Measurements from ENCODE around the gene JAK1.

JAK1 gene

DNA sequence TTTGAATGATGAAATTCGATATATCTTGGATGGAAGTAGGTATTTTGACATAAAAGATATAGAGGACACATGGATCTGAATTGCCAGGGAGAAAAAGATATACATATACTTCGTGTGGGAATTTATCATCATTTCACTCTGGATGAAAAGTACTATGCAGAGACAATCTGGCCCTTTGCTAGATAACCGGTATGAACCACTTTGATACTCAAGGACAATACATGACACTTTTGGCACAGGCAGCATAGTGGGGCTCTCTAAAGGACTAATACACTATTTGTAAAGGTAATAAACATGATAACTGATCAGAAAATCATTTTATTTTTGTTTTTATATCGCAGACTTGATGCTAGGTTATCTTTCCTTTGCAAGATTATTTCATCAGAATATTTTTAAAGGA, 24.2 kb downstream of the JAK1 start:
- H3K9ac ChIP-seq (ENCODE audit: low read length), result no peak overlapping the region
- H3K36me3 ChIP-seq (ENCODE audit: control insufficient read depth in 1 of 2, insufficient read depth in 2 of 2, low read depth in 1 of 2, low read length in 2 of 2), result no peaks in the 10 kb centered on the region
- 88% methylated on average over 3 of the region's 4 CpGs for WGBS

DNA sequence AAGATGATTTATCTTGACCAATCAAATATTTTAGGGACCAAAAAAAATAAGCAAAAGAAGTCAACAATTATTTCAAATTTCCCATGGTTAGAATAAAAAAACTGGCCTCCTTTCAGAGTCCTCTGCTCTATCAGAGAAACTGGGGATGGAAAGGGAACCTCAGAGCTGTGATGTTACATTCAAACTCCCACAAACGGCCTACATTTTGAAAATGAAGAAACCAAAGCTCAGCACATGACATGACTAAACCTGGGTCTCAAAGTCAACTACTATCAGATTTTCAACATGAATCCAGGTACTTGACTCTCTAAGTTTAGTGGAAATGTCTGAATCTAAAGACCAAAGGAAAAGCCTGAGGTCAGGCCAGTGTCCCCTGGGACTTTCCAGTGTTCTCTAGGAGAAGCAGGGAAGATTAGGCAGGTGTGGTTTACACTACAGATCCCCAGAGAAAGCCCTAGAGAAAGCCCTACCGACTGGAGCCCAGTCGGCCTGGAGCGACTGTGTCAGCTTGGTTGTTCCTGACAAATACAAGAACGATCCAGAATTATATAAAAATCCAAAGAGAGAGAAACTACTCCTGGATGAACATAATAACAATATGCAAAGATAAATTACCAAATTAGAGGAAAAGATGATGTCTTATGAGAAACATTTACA, 24.8 kb downstream of the JAK1 start:
- Histone ChIP-seq H2BK120ac (ENCODE audit: low read depth, low read length) (peak overlapping the region; percentile 34), H3K36me3 (ENCODE audit: control insufficient read depth in 1 of 2, insufficient read depth in 2 of 2, low read depth in 1 of 2, low read length in 2 of 2) (no peaks in the 10 kb centered on the region), H3K9ac (ENCODE audit: low read length) (no peak overlapping the region), H3K79me1 (replicated peaks; ENCODE audit: low read length, poor library complexity, severe bottlenecking) (peaks cover 16% of the 10 kb centered on the region), H4K8ac (ENCODE audit: low read length) (no peak overlapping the region), H2BK12ac (ENCODE audit: low read length in 2 of 2) (no peak overlapping the region), H3K18ac (ENCODE audit: low read depth in 1 of 2, low read length in 2 of 2) (no peak overlapping the region), H3K23ac (ENCODE audit: low read length in 2 of 2) (no peak overlapping the region), H2AK5ac (ENCODE audit: low read length, severe bottlenecking) (no peak overlapping the region), H3K4ac (ENCODE audit: low read depth in 1 of 2, low read length in 2 of 2) (no peak overlapping the region), H3K9me3 (ENCODE audit: control insufficient read depth, low read length) (no peaks in the 10 kb centered on the region), H3K27ac (ENCODE audit: low read length, poor library complexity, severe bottlenecking) (no peak overlapping the region), H2BK15ac (ENCODE audit: low read depth, poor library complexity, severe bottlenecking) (no peak overlapping the region), H3K27me3 (ENCODE audit: control insufficient read depth in 1 of 2, insufficient read depth in 1 of 2, low read length in 2 of 2) (no peaks in the 10 kb centered on the region), H4K91ac (ENCODE audit: low read length) (no peak overlapping the region), H2BK5ac (ENCODE audit: low read depth, low read length, poor library complexity, severe bottlenecking) (no peak overlapping the region), H3K4me3 (ENCODE audit: insufficient read depth in 1 of 2, low read depth in 1 of 2, low read length in 2 of 2) (no peak overlapping the region), H3K4me1 (ENCODE audit: control insufficient read depth, insufficient read depth, low read depth, low read length) (peaks cover 3% of the 10 kb centered on the region), H3K4me2 (ENCODE audit: low read length, poor library complexity, severe bottlenecking) (no peak overlapping the region), H2AFZ (ENCODE audit: low read depth, low read length) (no peak overlapping the region), H3K14ac (ENCODE audit: low read length in 2 of 2) (no peak overlapping the region)
- WGBS, result 91% methylated on average over 4 of the region's 5 CpGs
- no peak for DNase-seq

More for the DNA sequence above, 24.2 kb downstream of the JAK1 start:
- Histone ChIP-seq H2AK5ac (ENCODE audit: low read length, severe bottlenecking) (no peak overlapping the region), H3K4me1 (ENCODE audit: control insufficient read depth, insufficient read depth, low read depth, low read length) (peaks cover 3% of the 10 kb centered on the region), H2AFZ (ENCODE audit: low read depth, low read length) (no peak overlapping the region), H3K4ac (ENCODE audit: low read depth in 1 of 2, low read length in 2 of 2) (no peak overlapping the region), H2BK12ac (ENCODE audit: low read length in 2 of 2) (no peak overlapping the region), H3K23ac (ENCODE audit: low read length in 2 of 2) (no peak overlapping the region), H3K4me2 (ENCODE audit: low read length, poor library complexity, severe bottlenecking) (no peak overlapping the region), H4K91ac (ENCODE audit: low read length) (no peak overlapping the region), H4K8ac (ENCODE audit: low read length) (no peak overlapping the region), H3K9me3 (ENCODE audit: control insufficient read depth, low read length) (no peaks in the 10 kb centered on the region), H3K18ac (ENCODE audit: low read depth in 1 of 2, low read length in 2 of 2) (no peak overlapping the region), H3K4me3 (ENCODE audit: insufficient read depth in 1 of 2, low read depth in 1 of 2, low read length in 2 of 2) (no peak overlapping the region), H3K27me3 (ENCODE audit: control insufficient read depth in 1 of 2, insufficient read depth in 1 of 2, low read length in 2 of 2) (no peaks in the 10 kb centered on the region), H2BK120ac (ENCODE audit: low read depth, low read length) (no peak overlapping the region), H3K79me1 (replicated peaks; ENCODE audit: low read length, poor library complexity, severe bottlenecking) (peaks cover 15% of the 10 kb centered on the region), H3K14ac (ENCODE audit: low read length in 2 of 2) (no peak overlapping the region), H2BK5ac (ENCODE audit: low read depth, low read length, poor library complexity, severe bottlenecking) (no peak overlapping the region), H2BK15ac (ENCODE audit: low read depth, poor library complexity, severe bottlenecking) (no peak overlapping the region), H3K27ac (ENCODE audit: low read length, poor library complexity, severe bottlenecking) (no peak overlapping the region)
- DNase-seq, result no peak

DNA sequence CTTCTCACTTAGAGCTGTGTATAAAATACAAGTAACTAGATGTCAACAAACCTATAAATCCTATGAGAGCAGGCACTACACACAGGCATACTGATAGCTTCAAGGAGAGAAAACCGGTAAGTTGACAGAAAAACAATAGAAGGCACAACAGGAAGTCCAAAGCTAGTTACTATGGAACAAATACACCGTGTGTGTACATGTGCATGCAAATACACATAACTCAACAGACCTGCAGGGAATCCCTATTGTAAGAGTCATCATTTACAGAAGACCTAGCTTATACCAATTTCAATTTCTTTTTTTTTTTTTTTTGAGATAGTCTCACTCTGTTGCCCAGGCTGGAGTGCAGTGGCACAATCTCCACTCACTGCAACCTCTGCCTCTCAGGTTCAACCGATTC, 26.3 kb downstream of the JAK1 start:
- H3K4me3 ChIP-seq (ENCODE audit: insufficient read depth in 1 of 2, low read depth in 1 of 2, low read length in 2 of 2), result no peak overlapping the region
- no peak overlapping the region for H3K27ac ChIP-seq (ENCODE audit: low read length, poor library complexity, severe bottlenecking)
- H2BK15ac ChIP-seq (ENCODE audit: low read depth, poor library complexity, severe bottlenecking), result no peak overlapping the region
- no peak overlapping the region for H3K18ac ChIP-seq (ENCODE audit: low read depth in 1 of 2, low read length in 2 of 2)
- no peak overlapping the region for H2BK5ac ChIP-seq (ENCODE audit: low read depth, low read length, poor library complexity, severe bottlenecking)
- no peak overlapping the region for H2BK12ac ChIP-seq (ENCODE audit: low read length in 2 of 2)
- no peaks in the 10 kb centered on the region for H3K36me3 ChIP-seq (ENCODE audit: control insufficient read depth in 1 of 2, insufficient read depth in 2 of 2, low read depth in 1 of 2, low read length in 2 of 2)
- H3K79me1 ChIP-seq (replicated peaks; ENCODE audit: low read length, poor library complexity, severe bottlenecking), result peaks cover 19% of the 10 kb centered on the region
- no peak overlapping the region for H3K4ac ChIP-seq (ENCODE audit: low read depth in 1 of 2, low read length in 2 of 2)
- H3K9ac ChIP-seq (ENCODE audit: low read length), result no peak overlapping the region
- no peak overlapping the region for H2AFZ ChIP-seq (ENCODE audit: low read depth, low read length)
- H4K91ac ChIP-seq (ENCODE audit: low read length), result no peak overlapping the region
- no peak overlapping the region for H3K23ac ChIP-seq (ENCODE audit: low read length in 2 of 2)
- peaks cover 3% of the 10 kb centered on the region for H3K4me1 ChIP-seq (ENCODE audit: control insufficient read depth, insufficient read depth, low read depth, low read length)
- no peak for DNase-seq
- 90% methylated on average over 3 of the region's 3 CpGs for WGBS
- no peak overlapping the region for H2BK120ac ChIP-seq (ENCODE audit: low read depth, low read length)
- H3K9me3 ChIP-seq (ENCODE audit: control insufficient read depth, low read length), result no peaks in the 10 kb centered on the region
- H2AK5ac ChIP-seq (ENCODE audit: low read length, severe bottlenecking), result no peak overlapping the region
- H3K14ac ChIP-seq (ENCODE audit: low read length in 2 of 2), result no peak overlapping the region
- H3K4me2 ChIP-seq (ENCODE audit: low read length, poor library complexity, severe bottlenecking), result no peak overlapping the region
- H3K27me3 ChIP-seq (ENCODE audit: control insufficient read depth in 1 of 2, insufficient read depth in 1 of 2, low read length in 2 of 2), result no peaks in the 10 kb centered on the region
- H4K8ac ChIP-seq (ENCODE audit: low read length), result no peak overlapping the region

DNA sequence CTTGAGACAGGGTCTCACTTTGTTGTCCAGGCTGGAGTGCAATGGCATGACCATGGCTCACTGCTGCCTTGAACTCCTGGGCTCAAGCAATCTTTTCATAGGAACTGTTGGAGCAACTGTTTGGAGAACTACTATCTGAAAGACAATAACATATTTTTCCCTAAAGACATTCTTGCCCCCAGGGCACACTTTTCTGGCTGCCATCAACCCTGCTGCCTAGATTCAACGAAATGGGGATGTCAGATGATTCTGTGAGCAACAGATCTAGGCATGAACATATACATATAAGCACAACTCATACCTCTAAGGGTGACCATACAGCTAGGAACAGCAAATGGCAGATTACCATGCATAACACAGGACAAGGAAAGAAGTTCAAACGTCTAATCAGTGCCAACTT, 27.4 kb downstream of the JAK1 start:
- Histone ChIP-seq H3K9me3 (ENCODE audit: control insufficient read depth, low read length) (no peaks in the 10 kb centered on the region), H3K4me3 (ENCODE audit: insufficient read depth in 1 of 2, low read depth in 1 of 2, low read length in 2 of 2) (no peak overlapping the region), H3K23ac (ENCODE audit: low read length in 2 of 2) (no peak overlapping the region), H2BK15ac (ENCODE audit: low read depth, poor library complexity, severe bottlenecking) (no peak overlapping the region), H4K91ac (ENCODE audit: low read length) (no peak overlapping the region), H3K27ac (ENCODE audit: low read length, poor library complexity, severe bottlenecking) (no peak overlapping the region), H2AFZ (ENCODE audit: low read depth, low read length) (no peak overlapping the region), H2BK12ac (ENCODE audit: low read length in 2 of 2) (no peak overlapping the region), H2BK120ac (ENCODE audit: low read depth, low read length) (no peak overlapping the region), H3K36me3 (ENCODE audit: control insufficient read depth in 1 of 2, insufficient read depth in 2 of 2, low read depth in 1 of 2, low read length in 2 of 2) (no peaks in the 10 kb centered on the region), H4K8ac (ENCODE audit: low read length) (no peak overlapping the region), H2AK5ac (ENCODE audit: low read length, severe bottlenecking) (no peak overlapping the region), H3K14ac (ENCODE audit: low read length in 2 of 2) (no peak overlapping the region), H3K27me3 (ENCODE audit: control insufficient read depth in 1 of 2, insufficient read depth in 1 of 2, low read length in 2 of 2) (no peaks in the 10 kb centered on the region), H3K4me2 (ENCODE audit: low read length, poor library complexity, severe bottlenecking) (no peak overlapping the region), H3K18ac (ENCODE audit: low read depth in 1 of 2, low read length in 2 of 2) (no peak overlapping the region), H3K9ac (ENCODE audit: low read length) (no peak overlapping the region), H3K4me1 (ENCODE audit: control insufficient read depth, insufficient read depth, low read depth, low read length) (peaks cover 6% of the 10 kb centered on the region), H3K4ac (ENCODE audit: low read depth in 1 of 2, low read length in 2 of 2) (no peak overlapping the region), H2BK5ac (ENCODE audit: low read depth, low read length, poor library complexity, severe bottlenecking) (no peak overlapping the region), H3K79me1 (replicated peaks; ENCODE audit: low read length, poor library complexity, severe bottlenecking) (peaks cover 20% of the 10 kb centered on the region)
- WGBS, result 75% methylated on average over 2 of the region's 2 CpGs
- DNase-seq, result no peak

Measured in mesenchymal stem cell (in vitro differentiated cells and primary cell).